Lung (tissue), 12 donors: ENCODE measurements around the gene AKAP6. TPM values are rescaled to one million over a fixed set of nuclear protein-coding genes. Genes with fewer than 3 reads are reported as not detected.
"Not testable (repeated sequence)": the region's sequence is repeated elsewhere in the genome, so short reads cannot be mapped to it uniquely, and the experiment has no call there.

Source experiments
- ATAC-seq: fragments of 200-7000 bp; cut with Tn5 transposase; one replicate; pipeline ENCODE4 v1.9.1; 2020; ENCODE audit warnings: moderate number of reproducible peaks; ENCODE audit not compliant: insufficient read depth, low FRiP score
- DNase-seq, 3 donors: peaks; one replicate each; pipeline ENCODE4 v3.0.0-alpha.2; 2013 to 2017
- H3K27ac ChIP-seq, 2 donors: one replicate each; pipeline ENCODE4 v1.5.1; 2013; ENCODE audit warnings: mild to moderate bottlenecking in 2 of 2, moderate library complexity in 2 of 2, control low read depth in 1 of 2, inconsistent platforms in 1 of 2, low read depth in 1 of 2, low read length in 1 of 2
- H3K27me3 ChIP-seq, 3 donors: one replicate each; pipeline ENCODE4 v1.5.1; 2013; ENCODE audit warnings: low read length in 2 of 3; ENCODE audit not compliant: control insufficient read depth in 3 of 3, insufficient read depth in 3 of 3
- H3K36me3 ChIP-seq, 4 donors: one replicate each; pipeline ENCODE4 v1.5.1; 2013; ENCODE audit warnings: low read length in 4 of 4, mild to moderate bottlenecking in 1 of 4, moderate library complexity in 1 of 4; ENCODE audit not compliant: control insufficient read depth in 4 of 4, insufficient read depth in 4 of 4
- H3K4me1 ChIP-seq, 5 donors: one replicate each; pipeline ENCODE4 v1.5.1; 2013; ENCODE audit warnings: low read length in 5 of 5, mild to moderate bottlenecking in 2 of 5, moderate library complexity in 1 of 5; ENCODE audit not compliant: control insufficient read depth in 5 of 5, insufficient read depth in 5 of 5
- H3K4me3 ChIP-seq: one replicate; pipeline ENCODE4 v1.5.1; 2013; ENCODE audit warnings: mild to moderate bottlenecking, control low read depth, moderate library complexity
- H3K9ac ChIP-seq, 2 donors: one replicate each; pipeline ENCODE4 v1.5.1; 2013; ENCODE audit warnings: low read length in 2 of 2, control low read depth in 1 of 2; ENCODE audit not compliant: insufficient read depth in 1 of 2
- H3K9me3 ChIP-seq, 4 donors: one replicate each; pipeline ENCODE4 v1.5.1; 2013; ENCODE audit warnings: low read length in 3 of 4, mild to moderate bottlenecking in 1 of 4, moderate library complexity in 1 of 4; ENCODE audit not compliant: control insufficient read depth in 4 of 4, insufficient read depth in 3 of 4
- CTCF ChIP-seq: IDR thresholded peaks from 2 replicates; pipeline ENCODE4 v1.5.1; 2012; ENCODE audit warnings: mild to moderate bottlenecking; ENCODE audit errors: control extremely low read depth, extremely low read depth
- WGBS, 2 donors: extraction: QIAGEN DNeasy Blood & Tissue Kit; methylation state at CpG; one replicate each; pipeline ENCODE4 v1.1.7; 2013; 5-methylcytosine and 5-hydroxymethylcytosine counted together
- polyA plus RNA-seq, 2 donors: library from polyadenylated mRNA; stranded (reverse); fragments of 200-250 nt; gene quantifications; one replicate each; pipeline ENCODE4 v1.2.1, GENCODE V29; 2013
- total RNA-seq, 2 donors: library from RNA; depleted of rRNA in 1 of 2; stranded (reverse); fragments of >200 nt in 1 of 2; gene quantifications; one replicate each; pipeline ENCODE4 v1.2.1, GENCODE V29; 2014 to 2021
- donor health status: control.
- donor health status: control.
- donor health status: Bipolar disorder and iron deficiency.
- donor health status: healthy.
- donor health status: DM: yes; HTN: yes; CAD: no.

Gene AKAP6
- total and polyA plus RNA-seq, 4 donors: 1.5 to 27.1 (median 7.7) TPM

- Histone ChIP-seq H3K4me1 (peaks cover 0 to 17% (median 4%) of the 10 kb centered on the region in 5 donors), H3K27me3 (peaks cover 0 to 19% (median 17%) of the 10 kb centered on the region in 3 donors), H3K27ac (no peak overlapping the region), H3K9ac (no peak overlapping the region), H3K36me3 (no peaks in the 10 kb centered on the region), H3K9me3 (no peaks in the 10 kb centered on the region), H3K4me3 (no peak overlapping the region)
- DNase-seq: peak; percentile 61 to 83 (median 80)
- TF ChIP-seq CTCF: peak; percentile 87
- peak; percentile 77 for ATAC-seq
- WGBS, 2 donors: 19% methylated on average over 6 of the region's 6 CpGs
Observed at GRCh38 chr14:32576088-32576795, 247.1 kb downstream of the AKAP6 start.

- H3K4me1 ChIP-seq: peaks cover 0 to 17% (median 4%) of the 10 kb centered on the region in 5 donors
Observed at GRCh38 chr14:32576977-32577376, 247.9 kb downstream of the AKAP6 start.

GRCh38 chr14:32578181-32578580 is 249.1 kb downstream of the AKAP6 start:
- no peaks in the 10 kb centered on the region for H3K36me3 ChIP-seq
- H3K27me3 ChIP-seq: peaks cover 0 to 19% (median 13%) of the 10 kb centered on the region in 3 donors
- peaks cover 0 to 17% (median 4%) of the 10 kb centered on the region in 5 donors for H3K4me1 ChIP-seq
- H3K27ac ChIP-seq: no peak overlapping the region
- no peak for DNase-seq
- H3K4me3 ChIP-seq: no peak overlapping the region
- no peak for ATAC-seq
- WGBS, 2 donors: 53 to 78% methylated on average over 1 of the region's 1 CpG
- H3K9me3 ChIP-seq: no peaks in the 10 kb centered on the region
- H3K9ac ChIP-seq: no peak overlapping the region
- TF ChIP-seq CTCF: no peak

More at GRCh38 chr14:32576977-32577376, 247.9 kb downstream of the AKAP6 start:
- TF ChIP-seq CTCF: no peak
- no peaks in the 10 kb centered on the region for H3K9me3 ChIP-seq
- H3K4me3 ChIP-seq: no peak overlapping the region
- H3K36me3 ChIP-seq: no peaks in the 10 kb centered on the region
- DNase-seq (no peak), ATAC-seq (no peak)
- peaks cover 0 to 19% (median 17%) of the 10 kb centered on the region in 3 donors for H3K27me3 ChIP-seq
- H3K9ac ChIP-seq: no peak overlapping the region
- 81 to 97% methylated on average over 2 of the region's 2 CpGs for WGBS, 2 donors
- H3K27ac ChIP-seq: no peak overlapping the region

- DNase-seq, H3K4me3 ChIP-seq, H3K4me1 ChIP-seq, H3K27me3 ChIP-seq, H3K9me3 ChIP-seq, H3K27ac ChIP-seq, H3K9ac ChIP-seq, H3K36me3 ChIP-seq, ATAC-seq: not testable (repeated sequence)
- 90 to 92% methylated on average over 12 of the region's 13 CpGs for WGBS, 2 donors
Observed at GRCh38 chr14:32583427-32583826, 254.3 kb downstream of the AKAP6 start.
